ENCODE measurements around the gene DLG2.
"Not testable (repeated sequence)": the region's sequence is repeated elsewhere in the genome, so short reads cannot be mapped to it uniquely, and the experiment has no call there.

Gene DLG2

GRCh38 chr11:84840201-84840600 lies 786.9 kb downstream of the DLG2 start:
- not testable (repeated sequence) for DNase-seq; H3K9me3 ChIP-seq (ENCODE audit: control insufficient read depth, low read length); H3K4me3 ChIP-seq (ENCODE audit: insufficient read depth, low read depth, low read length, poor library complexity, severe bottlenecking); H3K27ac ChIP-seq (ENCODE audit: insufficient read depth, low read length, poor library complexity, severe bottlenecking); H3K4me1 ChIP-seq (ENCODE audit: control insufficient read depth, insufficient read depth, low read length, poor library complexity, severe bottlenecking); H3K36me3 ChIP-seq (ENCODE audit: control insufficient read depth, insufficient read depth, low read length); H3K27me3 ChIP-seq (replicated peaks; ENCODE audit: control insufficient read depth, insufficient read depth, low read length, poor library complexity, severe bottlenecking)

GRCh38 chr11:84837402-84838069 lies 789.6 kb downstream of the DLG2 start:
- H3K4me1 ChIP-seq (ENCODE audit: control insufficient read depth, insufficient read depth, low read length, poor library complexity, severe bottlenecking), result no peaks in the 10 kb centered on the region
- no peaks in the 10 kb centered on the region for H3K27me3 ChIP-seq (replicated peaks; ENCODE audit: control insufficient read depth, insufficient read depth, low read length, poor library complexity, severe bottlenecking)
- H3K9me3 ChIP-seq (ENCODE audit: control insufficient read depth, low read length), result no peaks in the 10 kb centered on the region
- no peak for DNase-seq
- H3K4me3 ChIP-seq (ENCODE audit: insufficient read depth, low read depth, low read length, poor library complexity, severe bottlenecking), result no peak overlapping the region
- H3K27ac ChIP-seq (ENCODE audit: insufficient read depth, low read length, poor library complexity, severe bottlenecking), result no peak overlapping the region
- no peaks in the 10 kb centered on the region for H3K36me3 ChIP-seq (ENCODE audit: control insufficient read depth, insufficient read depth, low read length)

GRCh38 chr11:84836371-84836770 lies 790.8 kb downstream of the DLG2 start:
- Histone ChIP-seq H3K36me3 (ENCODE audit: control insufficient read depth, insufficient read depth, low read length) (no peaks in the 10 kb centered on the region), H3K4me1 (ENCODE audit: control insufficient read depth, insufficient read depth, low read length, poor library complexity, severe bottlenecking) (no peaks in the 10 kb centered on the region), H3K4me3 (ENCODE audit: insufficient read depth, low read depth, low read length, poor library complexity, severe bottlenecking) (no peak overlapping the region), H3K27ac (ENCODE audit: insufficient read depth, low read length, poor library complexity, severe bottlenecking) (no peak overlapping the region), H3K9me3 (ENCODE audit: control insufficient read depth, low read length) (no peaks in the 10 kb centered on the region), H3K27me3 (replicated peaks; ENCODE audit: control insufficient read depth, insufficient read depth, low read length, poor library complexity, severe bottlenecking) (no peaks in the 10 kb centered on the region)
- no peak for DNase-seq

DNA sequence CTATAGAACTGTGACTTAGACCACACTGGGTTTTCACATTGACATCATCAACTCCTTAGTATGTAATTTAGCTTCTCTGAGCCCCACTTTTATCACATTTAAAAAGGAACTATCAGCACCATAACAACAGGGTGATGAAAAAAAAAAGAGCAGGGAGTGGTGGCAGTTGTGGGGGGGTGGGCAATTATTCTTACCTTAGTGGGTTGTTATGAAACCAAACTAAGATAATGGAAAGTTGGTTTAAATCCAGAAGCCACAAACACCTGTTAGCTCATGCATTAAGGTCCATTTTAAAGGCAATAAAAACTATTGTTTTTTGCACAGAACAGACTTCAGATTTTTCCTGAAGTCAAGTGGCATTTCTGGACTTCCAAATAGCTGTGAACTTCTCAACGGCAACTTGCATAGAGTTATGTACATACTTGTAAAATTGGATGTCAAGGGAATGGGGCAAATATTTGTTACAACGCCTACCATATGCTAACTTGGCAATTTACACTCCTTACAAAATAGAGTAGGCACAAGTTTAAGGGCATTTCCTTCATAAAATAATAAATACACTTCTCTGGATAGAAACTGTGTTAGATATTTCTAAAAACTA lies 793.6 kb downstream of the DLG2 start:
- Histone ChIP-seq H3K4me1 (ENCODE audit: control insufficient read depth, insufficient read depth, low read length, poor library complexity, severe bottlenecking) (no peaks in the 10 kb centered on the region), H3K27ac (ENCODE audit: insufficient read depth, low read length, poor library complexity, severe bottlenecking) (no peak overlapping the region), H3K36me3 (ENCODE audit: control insufficient read depth, insufficient read depth, low read length) (no peaks in the 10 kb centered on the region), H3K9me3 (ENCODE audit: control insufficient read depth, low read length) (no peaks in the 10 kb centered on the region), H3K27me3 (replicated peaks; ENCODE audit: control insufficient read depth, insufficient read depth, low read length, poor library complexity, severe bottlenecking) (no peaks in the 10 kb centered on the region), H3K4me3 (ENCODE audit: insufficient read depth, low read depth, low read length, poor library complexity, severe bottlenecking) (no peak overlapping the region)
- DNase-seq, result no peak

DNA sequence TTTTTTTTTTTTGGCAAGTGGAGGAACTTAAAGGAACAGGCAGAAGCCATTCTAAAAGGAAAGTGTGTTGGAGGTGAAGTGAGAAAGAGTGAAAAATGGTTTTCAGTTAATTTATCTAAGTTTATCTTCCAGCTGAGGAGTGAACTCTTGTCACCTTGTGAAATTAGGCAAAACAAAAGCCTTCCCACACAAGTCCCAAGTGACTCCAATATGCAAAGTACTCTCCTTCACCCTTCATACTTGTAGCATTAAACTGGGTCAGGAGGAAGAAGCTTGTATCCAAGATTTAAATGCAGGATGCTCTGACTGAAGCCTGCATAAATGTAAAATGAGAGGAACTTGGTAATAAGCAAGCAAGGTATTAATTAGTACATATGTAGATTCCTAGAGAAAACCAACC lies 796.8 kb downstream of the DLG2 start:
- no peaks in the 10 kb centered on the region for H3K9me3 ChIP-seq (ENCODE audit: control insufficient read depth, low read length)
- no peaks in the 10 kb centered on the region for H3K4me1 ChIP-seq (ENCODE audit: control insufficient read depth, insufficient read depth, low read length, poor library complexity, severe bottlenecking)
- no peaks in the 10 kb centered on the region for H3K36me3 ChIP-seq (ENCODE audit: control insufficient read depth, insufficient read depth, low read length)
- H3K4me3 ChIP-seq (ENCODE audit: insufficient read depth, low read depth, low read length, poor library complexity, severe bottlenecking), result no peak overlapping the region
- no peak overlapping the region for H3K27ac ChIP-seq (ENCODE audit: insufficient read depth, low read length, poor library complexity, severe bottlenecking)
- no peaks in the 10 kb centered on the region for H3K27me3 ChIP-seq (replicated peaks; ENCODE audit: control insufficient read depth, insufficient read depth, low read length, poor library complexity, severe bottlenecking)
- no peak for DNase-seq

GRCh38 chr11:84829162-84829561 lies 798.0 kb downstream of the DLG2 start:
- Histone ChIP-seq H3K27me3 (replicated peaks; ENCODE audit: control insufficient read depth, insufficient read depth, low read length, poor library complexity, severe bottlenecking) (no peaks in the 10 kb centered on the region), H3K27ac (ENCODE audit: insufficient read depth, low read length, poor library complexity, severe bottlenecking) (no peak overlapping the region), H3K4me3 (ENCODE audit: insufficient read depth, low read depth, low read length, poor library complexity, severe bottlenecking) (no peak overlapping the region), H3K9me3 (ENCODE audit: control insufficient read depth, low read length) (no peaks in the 10 kb centered on the region), H3K36me3 (ENCODE audit: control insufficient read depth, insufficient read depth, low read length) (no peaks in the 10 kb centered on the region), H3K4me1 (ENCODE audit: control insufficient read depth, insufficient read depth, low read length, poor library complexity, severe bottlenecking) (no peaks in the 10 kb centered on the region)
- DNase-seq, result no peak

DNA sequence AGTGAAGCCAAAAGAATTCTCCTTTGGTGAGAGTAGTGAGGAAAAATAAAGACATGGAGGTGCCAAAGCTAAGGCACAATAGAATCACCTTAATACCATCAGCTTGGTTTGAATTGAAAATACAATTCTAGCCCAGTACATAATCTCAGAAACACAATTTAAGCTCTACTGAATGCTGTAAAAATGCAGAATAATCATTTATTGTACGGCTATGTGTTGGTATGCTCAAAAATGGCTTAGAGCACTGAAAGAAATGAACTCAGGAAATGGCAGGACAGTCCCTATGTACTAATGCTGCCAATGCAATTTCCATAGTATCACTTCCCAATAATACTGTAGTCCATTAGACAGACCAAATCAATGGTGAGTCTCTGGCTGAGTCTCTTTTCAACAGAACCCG lies 798.5 kb downstream of the DLG2 start:
- Histone ChIP-seq H3K27me3 (replicated peaks; ENCODE audit: control insufficient read depth, insufficient read depth, low read length, poor library complexity, severe bottlenecking) (no peaks in the 10 kb centered on the region), H3K27ac (ENCODE audit: insufficient read depth, low read length, poor library complexity, severe bottlenecking) (no peak overlapping the region), H3K4me1 (ENCODE audit: control insufficient read depth, insufficient read depth, low read length, poor library complexity, severe bottlenecking) (no peaks in the 10 kb centered on the region), H3K4me3 (ENCODE audit: insufficient read depth, low read depth, low read length, poor library complexity, severe bottlenecking) (no peak overlapping the region), H3K36me3 (ENCODE audit: control insufficient read depth, insufficient read depth, low read length) (no peaks in the 10 kb centered on the region), H3K9me3 (ENCODE audit: control insufficient read depth, low read length) (no peaks in the 10 kb centered on the region)
- no peak for DNase-seq

- no peak for DNase-seq
- Histone ChIP-seq H3K4me3 (ENCODE audit: insufficient read depth, low read depth, low read length, poor library complexity, severe bottlenecking) (no peak overlapping the region), H3K36me3 (ENCODE audit: control insufficient read depth, insufficient read depth, low read length) (no peaks in the 10 kb centered on the region), H3K27me3 (replicated peaks; ENCODE audit: control insufficient read depth, insufficient read depth, low read length, poor library complexity, severe bottlenecking) (no peaks in the 10 kb centered on the region), H3K27ac (ENCODE audit: insufficient read depth, low read length, poor library complexity, severe bottlenecking) (no peak overlapping the region), H3K9me3 (ENCODE audit: control insufficient read depth, low read length) (no peaks in the 10 kb centered on the region), H3K4me1 (ENCODE audit: control insufficient read depth, insufficient read depth, low read length, poor library complexity, severe bottlenecking) (no peaks in the 10 kb centered on the region)
Measured at GRCh38 chr11:84825106-84825660, 802.0 kb downstream of the DLG2 start.

- Histone ChIP-seq H3K4me1 (ENCODE audit: control insufficient read depth, insufficient read depth, low read length, poor library complexity, severe bottlenecking) (no peaks in the 10 kb centered on the region), H3K27me3 (replicated peaks; ENCODE audit: control insufficient read depth, insufficient read depth, low read length, poor library complexity, severe bottlenecking) (no peaks in the 10 kb centered on the region), H3K9me3 (ENCODE audit: control insufficient read depth, low read length) (peaks cover 3% of the 10 kb centered on the region), H3K4me3 (ENCODE audit: insufficient read depth, low read depth, low read length, poor library complexity, severe bottlenecking) (no peak overlapping the region), H3K36me3 (ENCODE audit: control insufficient read depth, insufficient read depth, low read length) (no peaks in the 10 kb centered on the region), H3K27ac (ENCODE audit: insufficient read depth, low read length, poor library complexity, severe bottlenecking) (no peak overlapping the region)
- no peak for DNase-seq
Measured at GRCh38 chr11:84824624-84825023, 802.5 kb downstream of the DLG2 start.

DNA sequence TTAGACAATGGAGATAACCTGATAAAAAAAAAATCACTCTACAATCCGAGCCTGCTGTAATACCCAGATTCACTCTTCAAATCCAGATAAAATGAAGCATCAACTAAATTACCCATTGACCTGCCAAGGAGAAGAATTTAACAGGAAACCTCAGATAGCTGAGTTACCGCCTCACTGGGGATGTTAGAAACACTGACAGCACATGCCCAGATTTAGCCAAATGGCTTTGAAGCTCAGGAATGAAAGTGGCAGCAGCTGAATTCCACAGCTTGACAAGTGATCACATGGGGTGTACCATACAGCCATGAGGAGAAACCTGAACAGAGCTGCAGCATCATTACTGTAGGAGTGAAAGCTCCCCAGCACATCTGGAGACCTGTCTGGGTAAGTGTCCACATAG lies 807.6 kb downstream of the DLG2 start:
- no peak overlapping the region for H3K27ac ChIP-seq (ENCODE audit: insufficient read depth, low read length, poor library complexity, severe bottlenecking)
- no peak for DNase-seq
- no peaks in the 10 kb centered on the region for H3K4me1 ChIP-seq (ENCODE audit: control insufficient read depth, insufficient read depth, low read length, poor library complexity, severe bottlenecking)
- H3K36me3 ChIP-seq (ENCODE audit: control insufficient read depth, insufficient read depth, low read length), result no peaks in the 10 kb centered on the region
- peaks cover 5% of the 10 kb centered on the region for H3K9me3 ChIP-seq (ENCODE audit: control insufficient read depth, low read length)
- H3K4me3 ChIP-seq (ENCODE audit: insufficient read depth, low read depth, low read length, poor library complexity, severe bottlenecking), result no peak overlapping the region
- no peaks in the 10 kb centered on the region for H3K27me3 ChIP-seq (replicated peaks; ENCODE audit: control insufficient read depth, insufficient read depth, low read length, poor library complexity, severe bottlenecking)

Data from effector memory CD4-positive, alpha-beta T cell (primary cell).